Activated CD8-positive, alpha-beta memory T cell treated with anti-CD3 and anti-CD28 coated beads for 24 hours (primary cell): ENCODE measurements around the gene LIN54.
"Not testable (repeated sequence)": the region's sequence is repeated elsewhere in the genome, so short reads cannot be mapped to it uniquely, and the experiment has no call there.

Experiments used
- DNase-seq: peaks from one replicate; pipeline ENCODE4 v3.0.0-alpha.2; 2020

The LIN54 gene

GRCh38 chr4:83010522-83011318 lies at the start of gene LIN54:
TSS of gene LIN54 (minus strand) at chr4:83010823. CDS start at chr4:82984844, 25,979 bp downstream.
- DNase-seq, result peak; percentile 86

- no peak for DNase-seq
Observed at GRCh38 chr4:83054928-83055327, 44.3 kb upstream of the LIN54 start.

- not testable (repeated sequence) for DNase-seq
Observed at GRCh38 chr4:83048781-83049180, 38.2 kb upstream of the LIN54 start.

GRCh38 chr4:83046693-83047473 lies 36.3 kb upstream of the LIN54 start:
- DNase-seq, result no peak

- DNase-seq, result no peak
Observed at GRCh38 chr4:83043801-83044407, 33.3 kb upstream of the LIN54 start.

- DNase-seq, result not testable (repeated sequence)
Observed at GRCh38 chr4:83043157-83043556, 32.5 kb upstream of the LIN54 start.

GRCh38 chr4:83040269-83040668 lies 29.6 kb upstream of the LIN54 start:
- DNase-seq, result no peak

- DNase-seq, result no peak
Observed at GRCh38 chr4:83036991-83037665, 26.5 kb upstream of the LIN54 start.

GRCh38 chr4:83034630-83035494 lies 24.2 kb upstream of the LIN54 start, which contains the start of gene COPS4:
TSS of gene COPS4 (plus strand) at chr4:83035183. CDS start at chr4:83035225, 42 bp downstream.
- DNase-seq, result peak; percentile 92

- no peak for DNase-seq
Observed at GRCh38 chr4:83029688-83030087, 19.1 kb upstream of the LIN54 start.

GRCh38 chr4:83028976-83029375 lies 18.4 kb upstream of the LIN54 start:
- no peak for DNase-seq

- DNase-seq, result no peak
Observed at GRCh38 chr4:83025563-83025962, 14.9 kb upstream of the LIN54 start.

GRCh38 chr4:83024233-83024632 lies 13.6 kb upstream of the LIN54 start:
- DNase-seq, result no peak

- not testable (repeated sequence) for DNase-seq
Observed at GRCh38 chr4:83023599-83023998, 13.0 kb upstream of the LIN54 start.

- DNase-seq, result no peak
Observed at GRCh38 chr4:83022724-83023450, 12.3 kb upstream of the LIN54 start.

- DNase-seq, result no peak
Observed at GRCh38 chr4:83019794-83020494, 9.3 kb upstream of the LIN54 start.

- no peak for DNase-seq
Observed at GRCh38 chr4:83013902-83014301, 3.3 kb upstream of the LIN54 start.

GRCh38 chr4:83013420-83013867 lies 2.8 kb upstream of the LIN54 start:
- no peak for DNase-seq

- DNase-seq, result peak; percentile 98
Observed at GRCh38 chr4:83012687-83013419, 2.2 kb upstream of the LIN54 start.
